Inflammatory macrophage treated with lipopolysaccharide for 4 hours (primary cell): ENCODE data around the gene TMEM131.
A peak's percentile ranks its signal among the peaks of the same experiment; 100 is the strongest.
"Not testable (repeated sequence)": the region's sequence is repeated elsewhere in the genome, so short reads cannot be mapped to it uniquely, and the experiment has no call there.

Experiments
- DNase-seq: peaks from one replicate; pipeline ENCODE4 v3.0.0-alpha.2; 2020

The TMEM131 gene

GRCh38 chr2:97985998-97986397 is 9.8 kb downstream of the TMEM131 start:
- no peak for DNase-seq

- DNase-seq = no peak
Measured at GRCh38 chr2:97983698-97984097, 12.1 kb downstream of the TMEM131 start.

GRCh38 chr2:97983134-97983533 is 12.6 kb downstream of the TMEM131 start:
- no peak for DNase-seq

GRCh38 chr2:97982621-97983020 is 13.1 kb downstream of the TMEM131 start:
- no peak for DNase-seq

- DNase-seq = no peak
Measured at GRCh38 chr2:97981961-97982360, 13.8 kb downstream of the TMEM131 start.

- no peak for DNase-seq
Measured at GRCh38 chr2:97979904-97980303, 15.8 kb downstream of the TMEM131 start.

GRCh38 chr2:97974471-97974870 is 21.3 kb downstream of the TMEM131 start:
- no peak for DNase-seq

GRCh38 chr2:97970293-97971060 is 25.3 kb downstream of the TMEM131 start:
- DNase-seq = no peak

- DNase-seq = peak; percentile 77
Measured at GRCh38 chr2:97969081-97970067, 26.4 kb downstream of the TMEM131 start.

- DNase-seq = no peak
Measured at GRCh38 chr2:97967931-97968627, 27.7 kb downstream of the TMEM131 start.

GRCh38 chr2:97967216-97967592 is 28.5 kb downstream of the TMEM131 start:
- no peak for DNase-seq

GRCh38 chr2:97966545-97967215 is 29.1 kb downstream of the TMEM131 start:
- DNase-seq = no peak

GRCh38 chr2:97965116-97965515 is 30.6 kb downstream of the TMEM131 start:
- DNase-seq = no peak

- DNase-seq = no peak
Measured at GRCh38 chr2:97963880-97964279, 31.9 kb downstream of the TMEM131 start.

- DNase-seq = no peak
Measured at GRCh38 chr2:97963079-97963406, 32.7 kb downstream of the TMEM131 start.

GRCh38 chr2:97961534-97961933 is 34.2 kb downstream of the TMEM131 start:
- DNase-seq = no peak

- no peak for DNase-seq
Measured at GRCh38 chr2:97958184-97958583, 37.6 kb downstream of the TMEM131 start.

- no peak for DNase-seq
Measured at GRCh38 chr2:97957432-97958183, 38.1 kb downstream of the TMEM131 start.

- DNase-seq = not testable (repeated sequence)
Measured at GRCh38 chr2:97956753-97957152, 39.0 kb downstream of the TMEM131 start.

- DNase-seq = no peak
Measured at GRCh38 chr2:97953853-97954252, 41.9 kb downstream of the TMEM131 start.

GRCh38 chr2:97952357-97952756 is 43.4 kb downstream of the TMEM131 start:
- DNase-seq = no peak

GRCh38 chr2:97951155-97951680 is 44.5 kb downstream of the TMEM131 start:
- DNase-seq = peak; percentile 67
